GM19397 (cell line): ENCODE results near the gene SIGLEC9.

Experiments
- ATAC-seq: cut with Tn5 transposase; IDR thresholded peaks from one replicate; pipeline ENCODE4 v1.9.1; 2021; ENCODE audit warnings: mild to moderate bottlenecking, moderate library complexity; ENCODE audit not compliant: unreplicated experiment

Gene SIGLEC9

GRCh38 chr19:51122112-51122981, 2.4 kb upstream of the SIGLEC9 start:
- no peak for ATAC-seq

DNA sequence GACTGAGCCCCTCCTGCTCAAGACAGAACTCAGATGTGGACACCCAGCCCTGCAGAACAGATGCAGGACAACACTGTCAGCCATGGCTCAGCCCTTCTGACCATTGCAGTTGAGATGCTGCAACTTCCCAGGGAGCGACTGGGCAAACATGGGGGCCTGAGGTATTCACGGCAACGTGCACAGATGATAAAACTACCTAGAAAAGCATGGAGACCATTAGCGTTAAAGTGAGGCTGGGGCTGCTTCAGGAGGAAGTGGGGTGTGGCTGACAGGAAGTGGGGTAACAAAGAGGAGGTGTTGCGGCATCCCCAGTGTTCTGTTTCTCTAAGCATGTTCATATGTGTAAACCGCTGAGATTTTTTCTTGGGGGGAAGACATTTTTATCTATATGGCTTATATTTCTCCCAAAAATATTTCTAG, 1.3 kb upstream of the SIGLEC9 start:
- ATAC-seq = no peak

DNA sequence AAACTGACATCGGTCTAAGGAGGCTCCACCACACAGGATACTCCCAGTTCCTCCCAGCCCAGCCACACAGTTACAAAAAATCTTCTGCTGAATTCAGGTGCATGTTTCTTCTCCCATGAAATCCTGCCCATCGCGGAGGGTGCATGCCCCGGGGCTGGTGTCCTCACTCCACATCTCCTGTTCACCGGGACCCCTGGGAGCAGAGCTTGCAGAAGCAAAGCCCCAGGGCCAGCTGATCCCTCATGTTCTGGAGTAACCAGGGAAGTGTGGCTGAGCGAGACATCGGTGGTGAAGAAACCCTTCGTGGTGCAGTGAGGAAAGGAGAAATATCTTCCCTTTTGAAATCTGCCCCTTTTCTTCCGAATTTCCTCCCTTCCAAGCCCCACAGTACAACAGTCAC, 904 bp upstream of the SIGLEC9 start:
- ATAC-seq = no peak

- ATAC-seq = no peak
Measured at GRCh38 chr19:51124216-51124615, 490 bp upstream of the SIGLEC9 start.

DNA sequence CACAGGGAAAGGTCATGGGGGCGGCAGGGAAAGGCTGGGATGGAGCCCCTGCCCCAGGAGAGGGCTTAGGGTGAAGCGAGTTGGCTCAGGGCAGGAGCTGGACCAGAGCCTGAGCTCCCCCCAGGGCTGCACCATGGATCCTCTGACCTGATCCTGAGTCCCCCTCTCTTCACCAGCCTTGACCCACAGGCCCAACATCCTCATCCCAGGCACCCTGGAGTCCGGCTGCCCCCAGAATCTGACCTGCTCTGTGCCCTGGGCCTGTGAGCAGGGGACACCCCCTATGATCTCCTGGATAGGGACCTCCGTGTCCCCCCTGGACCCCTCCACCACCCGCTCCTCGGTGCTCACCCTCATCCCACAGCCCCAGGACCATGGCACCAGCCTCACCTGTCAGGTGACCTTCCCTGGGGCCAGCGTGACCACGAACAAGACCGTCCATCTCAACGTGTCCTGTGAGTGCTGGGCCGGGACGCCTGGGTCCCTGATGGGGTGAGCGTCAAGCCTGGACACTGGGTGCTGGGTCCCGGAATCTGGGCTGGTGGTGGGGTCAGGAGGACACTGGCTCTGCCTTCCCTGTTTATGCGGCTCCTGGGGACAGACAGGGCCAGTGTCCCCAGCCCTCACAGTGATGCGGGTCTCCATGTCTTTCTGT, 842 bp downstream of the SIGLEC9 start:
- ATAC-seq = no peak

DNA sequence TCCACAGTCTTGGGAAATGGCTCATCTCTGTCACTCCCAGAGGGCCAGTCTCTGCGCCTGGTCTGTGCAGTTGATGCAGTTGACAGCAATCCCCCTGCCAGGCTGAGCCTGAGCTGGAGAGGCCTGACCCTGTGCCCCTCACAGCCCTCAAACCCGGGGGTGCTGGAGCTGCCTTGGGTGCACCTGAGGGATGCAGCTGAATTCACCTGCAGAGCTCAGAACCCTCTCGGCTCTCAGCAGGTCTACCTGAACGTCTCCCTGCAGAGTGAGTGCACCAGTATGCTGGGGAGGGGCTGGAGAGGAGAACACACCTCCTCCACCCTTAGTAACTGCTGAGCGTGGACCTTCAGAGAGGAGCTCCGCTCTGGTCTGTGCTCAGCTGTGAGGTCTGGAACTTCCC, 2.3 kb downstream of the SIGLEC9 start:
- no peak for ATAC-seq

DNA sequence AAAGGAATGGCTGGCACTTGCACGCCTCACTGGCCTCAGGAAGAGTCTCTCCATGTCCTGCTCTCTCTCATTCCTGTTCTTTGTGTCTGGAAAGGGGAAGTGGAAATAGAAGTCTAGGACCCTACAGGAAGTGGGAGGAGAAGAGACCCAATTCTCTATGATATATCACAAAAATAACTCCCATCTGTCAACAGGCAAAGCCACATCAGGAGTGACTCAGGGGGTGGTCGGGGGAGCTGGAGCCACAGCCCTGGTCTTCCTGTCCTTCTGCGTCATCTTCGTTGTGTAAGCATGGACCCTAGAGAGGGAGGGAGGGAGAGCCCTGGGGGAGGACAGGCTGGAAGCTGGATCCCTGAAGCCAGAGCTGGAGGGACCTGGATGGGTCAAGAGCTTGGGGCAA, 3.0 kb downstream of the SIGLEC9 start:
- no peak for ATAC-seq

DNA sequence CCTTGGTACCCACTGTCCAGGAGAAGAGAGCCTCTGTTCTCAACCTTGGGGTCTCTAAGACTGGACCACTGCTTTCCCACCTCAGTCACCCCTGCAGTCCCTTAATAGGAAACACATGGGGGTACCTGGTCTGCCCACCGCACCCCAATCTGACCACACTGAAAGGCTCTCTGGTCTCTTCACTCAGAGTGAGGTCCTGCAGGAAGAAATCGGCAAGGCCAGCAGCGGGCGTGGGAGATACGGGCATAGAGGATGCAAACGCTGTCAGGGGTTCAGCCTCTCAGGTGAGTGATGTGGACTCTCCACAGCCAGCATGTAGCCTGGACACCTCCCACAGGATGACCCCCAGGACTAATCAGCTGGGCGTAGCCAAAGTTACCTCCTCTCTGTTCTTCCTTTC, 3.5 kb downstream of the SIGLEC9 start:
- no peak for ATAC-seq

- no peak for ATAC-seq
Measured at GRCh38 chr19:51129716-51130115, 5.0 kb downstream of the SIGLEC9 start.

DNA sequence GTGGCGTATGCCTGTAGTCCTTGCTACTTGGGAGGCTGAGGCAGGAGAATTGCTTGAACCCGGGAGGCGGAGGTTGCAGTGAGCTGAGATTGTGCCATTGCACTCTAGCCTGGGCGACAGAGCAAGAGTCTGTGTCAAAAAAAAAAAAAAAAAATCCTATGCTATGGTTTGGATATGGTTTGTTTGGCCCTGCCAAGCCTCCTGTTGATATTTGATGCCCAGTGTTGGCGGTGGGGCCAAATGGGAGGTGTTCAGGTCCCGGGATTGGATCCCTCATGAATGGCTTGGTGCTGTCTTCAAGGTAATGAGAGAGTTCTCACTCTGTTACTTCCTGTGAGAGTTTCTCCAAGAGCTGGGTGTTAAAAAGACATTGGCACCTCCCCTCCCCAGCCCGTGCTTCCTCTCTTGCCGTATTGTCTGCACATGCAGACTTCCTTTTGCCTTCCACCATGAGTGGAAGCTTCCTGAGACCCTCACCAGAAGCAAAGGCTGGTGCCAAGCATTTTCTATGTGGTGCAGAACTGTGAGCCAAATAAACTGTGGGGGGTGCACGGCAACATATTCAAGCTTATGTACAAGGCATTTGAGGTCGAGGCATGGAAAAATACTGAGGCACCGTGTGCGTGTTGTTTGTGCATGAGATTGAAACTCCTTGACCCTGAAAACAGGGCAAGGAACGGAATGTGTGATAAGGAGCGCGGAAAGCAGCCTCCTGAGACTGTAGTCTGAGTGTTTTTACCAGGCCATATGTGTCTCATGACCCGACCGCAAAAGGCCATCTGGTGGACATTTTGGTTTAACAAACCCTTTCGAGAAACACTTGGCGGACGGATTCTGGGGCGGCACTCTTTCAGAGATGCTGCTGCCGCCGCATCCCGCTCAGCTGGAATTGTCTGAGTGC, 7.3 kb downstream of the SIGLEC9 start:
- ATAC-seq = no peak

GRCh38 chr19:51135004-51135403, 10.3 kb downstream of the SIGLEC9 start:
- ATAC-seq = no peak

DNA sequence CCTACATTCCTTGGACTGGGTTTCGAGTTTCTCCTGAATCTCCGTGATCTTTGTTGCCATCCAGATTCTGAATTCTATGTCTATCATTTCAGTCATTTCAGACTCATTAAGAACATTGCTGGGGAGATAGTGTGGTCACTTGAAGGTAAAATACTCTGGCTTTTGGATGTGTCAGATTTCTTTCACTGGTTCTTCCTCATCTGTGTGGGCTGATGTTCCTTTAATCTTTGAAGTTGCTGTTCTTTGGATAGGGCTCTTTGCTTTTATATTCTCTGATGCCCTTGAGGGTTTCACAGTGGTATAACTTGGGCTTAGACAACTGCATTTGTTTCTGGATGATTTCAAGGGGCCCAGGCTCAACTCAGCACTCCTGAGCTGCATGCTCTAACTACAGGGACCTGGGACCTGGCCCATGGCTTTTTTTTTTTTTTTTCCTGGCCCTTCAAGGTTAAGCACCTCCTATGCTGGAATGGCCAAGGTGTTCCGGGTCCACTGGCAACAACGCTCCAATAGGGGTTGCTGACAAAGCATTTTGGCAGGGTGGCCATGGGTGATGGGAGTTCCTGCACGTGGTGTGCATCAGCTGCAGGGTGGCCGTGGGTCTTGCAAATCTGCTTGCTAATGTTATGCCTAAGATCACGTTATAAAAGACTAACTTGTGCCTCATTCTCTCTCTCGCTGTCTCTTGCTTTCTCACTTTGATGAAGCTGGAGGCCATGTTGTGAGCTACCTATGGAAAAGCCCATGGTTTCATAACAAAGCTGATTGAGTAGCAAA, 11.5 kb downstream of the SIGLEC9 start:
- ATAC-seq = no peak

GRCh38 chr19:51136851-51137551, 12.3 kb downstream of the SIGLEC9 start:
- ATAC-seq = no peak

- no peak for ATAC-seq
Measured at GRCh38 chr19:51137792-51138425, 13.2 kb downstream of the SIGLEC9 start.

GRCh38 chr19:51138549-51138979, 13.9 kb downstream of the SIGLEC9 start:
- no peak for ATAC-seq

DNA sequence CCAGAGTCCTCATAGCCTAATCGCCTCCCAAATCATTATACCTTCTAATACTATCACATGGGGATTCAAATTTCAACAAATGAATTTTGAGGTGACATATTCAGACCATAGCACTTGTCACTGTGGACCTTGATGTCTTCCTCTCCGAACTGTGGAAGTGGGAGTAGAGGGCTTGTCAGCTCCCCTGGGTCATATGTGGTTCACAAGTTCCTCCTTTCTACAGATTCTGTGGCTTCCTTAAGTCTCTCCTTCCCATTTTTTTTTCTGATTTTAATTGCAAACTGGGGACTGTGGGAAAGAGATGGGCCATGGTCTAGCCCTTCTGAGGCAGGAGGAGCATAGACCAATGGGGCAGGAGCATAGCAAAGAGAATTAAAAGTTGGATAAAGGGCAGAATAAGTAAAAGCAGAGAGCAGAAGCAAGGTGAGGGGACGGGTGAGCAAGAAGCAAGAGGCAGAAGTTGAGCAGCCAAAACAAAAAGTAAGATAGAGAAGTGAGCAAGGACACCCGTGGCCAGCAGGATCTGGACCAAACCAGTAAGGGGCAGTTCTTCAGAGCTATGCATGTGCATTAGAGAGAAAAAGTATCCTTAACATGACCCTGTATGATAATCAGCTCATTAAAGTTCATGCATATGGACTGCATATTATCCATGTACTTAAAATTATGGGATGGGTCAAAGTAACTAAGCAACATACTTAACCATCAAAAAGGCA, 14.8 kb downstream of the SIGLEC9 start:
- ATAC-seq = no peak

DNA sequence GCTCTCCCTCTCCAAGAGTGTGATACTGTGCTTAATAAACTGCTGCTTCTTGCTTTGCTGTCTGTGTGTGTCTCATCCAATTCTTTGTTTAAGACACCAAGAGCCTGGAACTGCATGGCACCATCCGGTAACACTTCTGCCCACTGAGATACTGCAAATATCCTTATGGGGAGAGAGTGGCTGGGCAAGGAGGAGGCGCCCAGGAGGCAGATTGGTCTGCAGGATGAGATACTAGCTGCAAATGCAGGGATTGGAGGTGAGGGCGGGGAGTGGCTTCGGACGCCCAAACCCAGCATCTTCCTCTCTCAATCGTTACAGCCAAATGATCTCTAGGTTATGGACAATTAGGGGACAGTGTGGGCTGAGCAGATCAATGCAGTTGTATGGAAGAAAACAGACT, 15.7 kb downstream of the SIGLEC9 start:
- ATAC-seq = no peak

GRCh38 chr19:51141181-51141580, 16.5 kb downstream of the SIGLEC9 start:
- ATAC-seq = no peak

GRCh38 chr19:51142119-51142518, 17.4 kb downstream of the SIGLEC9 start, which contains the start of gene SIGLEC7:
TSS of gene SIGLEC7 (plus strand) at chr19:51142301. CDS start at chr19:51142370, 69 bp downstream.
- ATAC-seq = no peak
